ENCODE results near the gene PCYT1B.
"Not testable (repeated sequence)": the region's sequence is repeated elsewhere in the genome, so short reads cannot be mapped to it uniquely, and the experiment has no call there.

The PCYT1B gene

GRCh38 chrX:24646006-24646405 is 1.1 kb downstream of the PCYT1B start:
- no peak for DNase-seq (ENCODE audit: low read depth in 2 of 2)

DNA sequence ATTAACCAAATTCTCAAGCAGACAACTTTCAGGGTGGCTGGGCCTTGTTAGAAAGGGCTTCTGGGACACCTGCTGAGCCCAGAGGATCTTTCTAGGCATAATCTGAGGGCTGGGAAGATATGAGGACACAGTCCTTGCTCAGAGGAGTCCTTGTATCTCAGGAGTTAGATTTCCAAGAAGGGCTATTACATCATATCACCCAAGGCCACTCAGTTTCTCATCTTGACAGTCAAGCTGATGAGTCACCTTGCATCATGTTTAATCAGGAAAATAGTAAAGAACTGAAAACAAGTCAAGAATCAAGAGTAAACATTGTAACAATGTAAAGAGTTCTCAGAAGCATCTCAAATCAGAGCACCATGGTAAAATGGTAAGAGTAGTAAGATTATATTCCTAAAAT is 4.0 kb downstream of the PCYT1B start:
- no peak for DNase-seq (ENCODE audit: low read depth in 2 of 2)

DNA sequence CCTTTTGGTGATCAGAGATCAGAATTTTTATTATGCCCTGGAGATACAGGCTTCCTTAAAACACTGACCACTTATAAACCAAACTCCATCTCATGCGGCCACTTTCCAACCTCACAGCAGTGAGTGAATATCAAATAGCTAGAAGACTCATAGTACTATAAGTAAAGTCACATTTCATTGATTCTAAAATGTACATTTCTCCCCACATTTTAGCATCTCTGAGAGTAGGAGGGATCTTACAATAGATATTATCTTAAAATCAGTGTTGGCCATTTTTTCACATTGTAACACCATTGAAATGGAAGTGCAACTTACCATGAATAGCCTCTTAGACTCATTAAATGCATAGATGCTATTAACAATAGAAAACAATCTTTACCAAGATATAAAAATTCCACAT is 17.4 kb downstream of the PCYT1B start:
- DNase-seq (ENCODE audit: low read depth in 2 of 2), result no peak

GRCh38 chrX:24619647-24620046 is 27.5 kb downstream of the PCYT1B start:
- DNase-seq (ENCODE audit: low read depth in 2 of 2), result no peak

- no peak for DNase-seq (ENCODE audit: low read depth in 2 of 2)
Measured at GRCh38 chrX:24610516-24610915, 36.6 kb downstream of the PCYT1B start.

DNA sequence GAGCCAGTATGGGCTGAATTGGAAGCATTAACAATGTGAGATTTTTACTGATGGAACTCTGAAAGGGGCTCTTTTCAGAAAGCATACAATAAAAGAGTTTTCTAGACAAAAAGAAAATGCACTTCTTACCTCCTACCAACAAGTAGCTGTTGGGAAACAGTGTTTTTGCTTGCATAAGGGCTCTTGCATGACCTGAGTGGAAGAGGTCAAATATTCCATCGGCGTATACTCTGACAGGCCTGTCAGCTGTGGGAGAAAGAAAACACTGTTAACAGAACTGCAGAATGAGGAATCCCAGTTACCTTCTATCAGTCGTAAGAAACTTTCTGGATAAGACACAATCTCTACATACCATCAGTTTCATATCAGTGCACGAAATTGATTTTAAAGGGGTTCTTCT is 39.5 kb downstream of the PCYT1B start:
- DNase-seq (ENCODE audit: low read depth in 2 of 2), result no peak

DNA sequence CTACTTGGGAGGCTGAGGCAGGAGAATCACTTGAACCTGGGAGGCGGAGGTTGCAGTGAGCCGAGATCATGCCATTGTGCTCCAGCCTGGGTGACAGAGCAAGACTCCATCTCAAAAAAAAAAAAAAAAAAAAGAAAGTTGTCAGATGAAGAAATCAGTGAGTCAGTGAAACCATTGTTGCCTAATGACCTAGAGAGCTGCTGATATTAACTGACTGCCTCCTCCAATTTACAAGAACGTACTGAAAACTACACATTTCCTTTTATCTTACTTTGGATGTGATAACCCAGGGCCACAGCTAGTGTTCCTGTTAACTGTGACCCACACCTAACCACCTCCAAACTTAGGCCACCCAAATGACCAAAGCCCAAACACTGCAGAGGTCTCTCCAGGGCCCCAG is 41.2 kb downstream of the PCYT1B start:
- not testable (repeated sequence) for DNase-seq (ENCODE audit: low read depth in 2 of 2)

GRCh38 chrX:24603191-24603590 is 44.0 kb downstream of the PCYT1B start:
- DNase-seq (ENCODE audit: low read depth in 2 of 2), result no peak

DNA sequence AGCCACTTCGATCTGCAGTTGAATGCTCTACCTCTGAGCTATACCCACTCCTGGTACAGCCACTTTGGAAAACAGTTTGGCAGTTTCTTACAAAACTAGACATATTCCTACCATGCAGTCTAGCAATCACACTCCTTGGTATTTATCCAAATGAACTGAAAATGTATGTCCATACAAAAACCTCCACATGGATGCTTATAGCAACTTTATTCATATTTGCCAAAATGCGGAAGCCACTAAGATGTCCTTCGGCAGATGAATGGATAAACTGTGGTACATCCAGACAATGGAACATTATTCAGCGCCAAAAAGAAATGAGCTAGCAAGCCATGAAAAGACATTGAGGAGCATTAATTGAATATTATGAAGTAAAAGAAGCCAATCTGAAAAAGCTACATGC is 45.3 kb downstream of the PCYT1B start:
- no peak for DNase-seq (ENCODE audit: low read depth in 2 of 2)

DNA sequence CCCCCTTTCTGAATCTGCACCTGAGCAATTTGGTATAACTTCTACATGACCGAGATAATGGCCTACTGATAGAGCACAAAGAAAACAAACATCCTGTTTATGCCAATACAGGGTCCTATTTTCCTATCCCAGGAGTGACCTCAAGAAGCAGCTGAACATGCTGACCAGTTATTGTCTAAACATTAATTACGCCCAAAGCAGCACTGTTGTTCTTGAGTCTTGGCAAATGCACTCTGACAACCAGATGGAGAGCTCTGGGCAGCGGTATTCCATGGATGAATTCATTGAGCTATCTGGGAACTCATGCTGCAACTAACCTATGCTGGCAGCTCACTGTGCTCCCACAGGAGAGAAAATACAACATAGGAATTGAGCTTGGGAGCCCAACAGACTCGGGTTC is 52.6 kb downstream of the PCYT1B start:
- DNase-seq (ENCODE audit: low read depth in 2 of 2), result no peak

DNA sequence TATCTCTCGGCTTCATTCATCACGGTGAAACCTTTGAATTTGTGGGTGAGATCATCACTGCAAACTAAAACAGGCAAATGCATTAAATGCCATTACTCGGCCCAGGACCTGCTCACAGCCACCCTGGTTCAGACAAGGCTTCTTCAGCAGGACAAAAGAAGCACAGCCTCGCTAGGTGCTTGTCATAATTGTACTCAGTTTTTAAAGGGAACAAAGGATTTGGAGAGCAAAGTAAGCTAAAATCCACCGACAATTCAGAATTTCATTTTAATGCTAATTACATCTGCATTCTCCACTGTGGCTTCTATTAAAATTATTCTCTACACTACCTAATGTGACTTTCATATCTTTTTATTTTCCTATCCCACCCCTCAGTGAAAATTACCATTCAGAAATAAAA is 57.0 kb downstream of the PCYT1B start:
- no peak for DNase-seq (ENCODE audit: low read depth in 2 of 2)

- no peak for DNase-seq (ENCODE audit: low read depth in 2 of 2)
Measured at GRCh38 chrX:24577091-24577490, 70.1 kb downstream of the PCYT1B start.

DNA sequence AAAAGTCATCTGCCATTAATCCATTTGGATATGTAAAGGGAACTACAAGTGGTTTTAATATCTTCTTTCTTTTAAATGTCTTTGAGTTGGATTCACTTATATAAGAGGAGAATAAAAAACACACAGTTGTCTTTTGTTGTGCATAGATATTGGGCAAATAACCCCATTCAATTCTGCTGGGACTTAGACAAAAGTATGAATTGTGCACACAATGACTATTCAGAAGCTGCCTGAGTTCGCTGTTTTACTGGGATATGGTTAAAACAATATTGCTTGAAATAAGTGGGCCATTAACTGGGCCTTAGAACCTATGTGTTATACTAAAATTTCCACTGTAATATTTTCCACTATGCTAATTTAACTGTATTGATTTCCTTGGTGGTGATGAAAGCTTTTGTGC is 71.7 kb downstream of the PCYT1B start:
- DNase-seq (ENCODE audit: low read depth in 2 of 2), result no peak

GRCh38 chrX:24574743-24575142 is 72.4 kb downstream of the PCYT1B start:
- DNase-seq (ENCODE audit: low read depth in 2 of 2), result no peak

DNA sequence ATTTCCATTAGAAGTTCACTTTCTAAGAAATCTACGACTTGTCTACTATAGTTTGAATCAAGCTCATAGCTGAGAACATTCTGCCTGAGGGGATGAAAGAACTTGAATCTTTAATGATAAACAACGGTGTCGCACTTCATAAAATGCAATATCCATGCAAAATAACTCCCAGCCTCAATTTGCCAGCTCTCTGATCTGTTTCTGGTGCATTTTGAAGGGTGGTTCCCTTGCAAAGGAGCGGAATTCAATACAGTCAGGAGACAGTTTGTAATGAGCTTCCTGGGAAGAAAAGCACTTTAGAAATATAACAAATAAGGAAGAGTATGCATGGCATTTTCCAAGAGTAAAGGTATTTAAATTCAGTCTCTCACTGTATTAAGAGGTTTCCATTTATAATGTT is 80.0 kb downstream of the PCYT1B start:
- DNase-seq (ENCODE audit: low read depth in 2 of 2), result no peak

DNA sequence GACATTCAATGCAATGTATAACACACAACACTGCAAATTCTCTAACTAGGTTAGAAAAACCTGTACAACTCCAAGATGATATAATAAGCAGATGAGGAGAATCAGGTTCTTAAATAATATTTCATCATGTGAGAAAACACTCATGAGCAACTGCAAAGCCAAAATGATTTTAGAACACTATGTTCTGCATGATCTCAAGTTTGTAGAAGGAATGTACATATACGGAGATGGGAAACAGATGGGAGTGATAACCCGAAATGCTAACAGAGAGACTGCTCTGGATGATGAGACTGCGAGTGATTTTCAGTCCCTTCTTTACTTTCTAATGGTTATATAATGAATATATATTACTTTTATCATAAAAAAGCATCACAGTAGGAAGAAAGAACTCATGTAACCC is 80.9 kb downstream of the PCYT1B start:
- DNase-seq (ENCODE audit: low read depth in 2 of 2), result no peak

DNA sequence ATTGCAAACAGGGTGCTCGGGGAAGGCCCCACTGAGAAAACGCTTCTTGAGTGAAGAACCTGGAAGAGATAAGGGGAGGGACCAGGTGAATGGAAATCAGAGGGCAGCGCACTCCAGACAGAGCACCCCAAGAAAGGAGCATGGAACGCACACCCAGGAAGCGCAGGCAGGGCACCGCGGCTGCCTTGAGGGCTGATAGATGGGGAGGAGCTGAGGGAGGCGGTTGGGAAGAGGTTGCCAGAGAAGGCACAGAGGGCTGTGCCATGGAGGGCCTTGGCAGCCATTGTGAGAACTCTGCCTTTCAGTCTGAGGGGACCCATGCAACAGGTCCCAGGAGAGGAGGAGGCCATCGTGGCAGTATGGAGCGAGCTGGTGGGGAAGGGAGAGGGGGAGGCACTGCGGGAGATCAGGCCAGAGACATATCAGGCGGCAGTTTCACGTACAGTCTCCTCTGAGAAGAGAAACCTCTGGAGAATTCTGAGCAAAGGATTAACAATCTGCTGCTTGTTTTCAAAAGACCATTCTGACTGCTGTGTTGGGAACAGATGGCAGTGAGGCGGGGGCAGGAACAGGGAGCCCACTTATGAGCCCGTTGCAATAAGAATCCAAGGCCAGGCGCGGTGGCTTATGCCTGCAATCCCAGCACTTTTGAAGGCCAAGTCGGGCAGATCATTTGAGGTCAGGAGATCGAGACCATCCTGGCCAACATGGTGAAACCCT is 83.7 kb downstream of the PCYT1B start:
- DNase-seq (ENCODE audit: low read depth in 2 of 2), result no peak

GRCh38 chrX:24561121-24561520 is 86.0 kb downstream of the PCYT1B start:
- DNase-seq (ENCODE audit: low read depth in 2 of 2), result no peak

GRCh38 chrX:24553011-24553410 is 94.1 kb downstream of the PCYT1B start:
- DNase-seq (ENCODE audit: low read depth in 2 of 2), result no peak

DNA sequence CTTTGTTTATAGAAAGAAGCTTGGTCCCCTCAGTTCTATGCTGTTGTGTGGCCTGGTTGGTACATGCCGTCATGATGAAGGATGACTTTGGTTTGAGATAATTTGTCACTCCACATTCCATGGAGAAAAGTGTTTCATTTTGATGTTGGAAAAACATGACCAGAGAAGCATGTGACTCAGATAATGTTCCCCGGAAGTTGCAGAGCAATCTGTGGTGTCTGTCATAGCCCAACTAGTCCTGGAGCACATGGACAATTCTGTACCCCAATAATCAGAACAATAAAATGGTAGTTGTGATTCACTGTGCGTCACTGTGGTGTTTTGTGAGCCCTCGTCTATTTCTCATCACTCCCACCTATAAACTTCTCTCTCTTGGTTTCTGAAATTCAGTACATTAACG is 97.0 kb downstream of the PCYT1B start:
- no peak for DNase-seq (ENCODE audit: low read depth in 2 of 2)

DNA sequence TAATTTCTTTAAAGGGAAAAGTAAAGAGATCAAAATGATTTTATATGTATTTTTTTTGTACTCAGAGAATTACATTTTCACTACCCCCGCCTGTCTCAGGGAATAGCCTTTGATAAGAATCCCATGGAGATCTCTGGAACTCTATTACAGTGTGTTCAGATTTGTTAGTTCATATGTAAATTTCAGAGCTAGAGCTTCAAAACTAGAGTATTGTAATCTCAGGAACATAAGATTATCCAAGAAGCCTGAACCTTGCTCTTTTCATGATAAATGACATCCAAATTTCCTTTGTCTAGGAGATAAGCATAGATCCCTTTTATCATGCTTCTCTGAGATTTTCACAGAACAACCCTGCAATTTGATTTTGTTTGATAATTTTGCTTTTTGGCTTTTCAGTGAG is 99.2 kb downstream of the PCYT1B start:
- DNase-seq (ENCODE audit: low read depth in 2 of 2), result no peak

DNA sequence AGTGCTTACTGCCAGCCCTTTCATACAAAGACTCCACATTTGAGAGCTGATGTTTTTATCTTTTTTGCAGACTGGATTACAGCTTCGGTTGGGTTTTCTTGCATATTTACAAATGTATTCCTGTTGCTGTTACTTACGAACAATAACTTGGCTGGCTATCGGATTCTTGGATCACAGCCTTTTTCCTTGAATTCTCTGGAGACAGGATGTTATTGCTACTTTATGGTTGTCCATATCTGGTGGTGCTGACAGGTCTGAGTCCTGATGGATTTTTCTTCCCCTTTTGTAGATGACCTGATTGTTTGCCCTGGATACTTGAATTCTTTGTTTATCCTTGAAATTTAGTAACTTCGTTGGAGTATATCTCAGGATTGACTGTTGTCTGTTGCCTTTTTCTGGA is 104.4 kb downstream of the PCYT1B start:
- DNase-seq (ENCODE audit: low read depth in 2 of 2), result no peak

DNA sequence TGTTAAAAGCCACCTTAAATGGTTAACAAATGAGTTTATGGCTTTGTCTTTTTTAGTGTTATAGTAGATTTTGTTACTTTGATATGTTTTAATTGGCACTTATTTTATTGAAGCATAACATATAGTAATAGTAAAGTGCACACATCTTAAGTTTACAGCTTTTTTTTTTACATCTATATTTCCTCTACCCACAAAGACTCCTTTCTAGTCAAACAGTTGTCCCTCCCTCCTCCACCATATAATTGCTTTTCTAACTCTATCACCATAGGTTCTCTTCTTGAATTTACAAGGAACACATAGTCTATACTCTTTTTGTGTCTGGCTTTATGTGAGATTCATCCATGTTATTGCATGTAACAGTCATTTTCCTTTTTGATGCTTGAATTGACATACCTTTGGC is 110.6 kb downstream of the PCYT1B start:
- no peak for DNase-seq (ENCODE audit: low read depth in 2 of 2)

DNA sequence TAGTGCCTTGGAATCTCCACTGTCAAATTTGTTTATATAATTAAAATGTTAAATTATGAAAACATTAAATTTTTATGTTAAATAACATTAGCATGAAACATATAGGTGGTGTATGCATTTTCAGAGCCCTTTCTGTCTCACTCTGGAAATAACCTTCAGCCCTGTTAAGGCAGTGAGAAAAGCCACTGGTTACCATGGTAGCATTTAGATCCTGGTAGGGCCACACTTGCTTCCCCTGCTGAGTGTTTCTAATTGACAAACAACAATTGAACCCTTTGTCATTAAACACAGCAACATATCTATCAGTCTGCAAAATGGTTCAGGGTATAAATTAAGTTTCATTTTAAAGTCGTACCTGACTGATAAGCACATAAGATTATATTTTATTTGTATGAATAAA is 118.5 kb downstream of the PCYT1B start:
- DNase-seq (ENCODE audit: low read depth in 2 of 2), result no peak

All from stimulated activated CD8-positive, alpha-beta memory T cell treated with anti-CD3 and anti-CD28 coated beads, Interleukin-15, amount 100 ng/mL, for 48 hours (primary cell).